ENCODE measurements around the gene MIB2. TPM values are rescaled to one million over a fixed set of nuclear protein-coding genes. Genes with fewer than 3 reads are reported as not detected.

The MIB2 gene
- polyA plus RNA-seq, 1 donor from 2014 or later, result 106 TPM

DNA sequence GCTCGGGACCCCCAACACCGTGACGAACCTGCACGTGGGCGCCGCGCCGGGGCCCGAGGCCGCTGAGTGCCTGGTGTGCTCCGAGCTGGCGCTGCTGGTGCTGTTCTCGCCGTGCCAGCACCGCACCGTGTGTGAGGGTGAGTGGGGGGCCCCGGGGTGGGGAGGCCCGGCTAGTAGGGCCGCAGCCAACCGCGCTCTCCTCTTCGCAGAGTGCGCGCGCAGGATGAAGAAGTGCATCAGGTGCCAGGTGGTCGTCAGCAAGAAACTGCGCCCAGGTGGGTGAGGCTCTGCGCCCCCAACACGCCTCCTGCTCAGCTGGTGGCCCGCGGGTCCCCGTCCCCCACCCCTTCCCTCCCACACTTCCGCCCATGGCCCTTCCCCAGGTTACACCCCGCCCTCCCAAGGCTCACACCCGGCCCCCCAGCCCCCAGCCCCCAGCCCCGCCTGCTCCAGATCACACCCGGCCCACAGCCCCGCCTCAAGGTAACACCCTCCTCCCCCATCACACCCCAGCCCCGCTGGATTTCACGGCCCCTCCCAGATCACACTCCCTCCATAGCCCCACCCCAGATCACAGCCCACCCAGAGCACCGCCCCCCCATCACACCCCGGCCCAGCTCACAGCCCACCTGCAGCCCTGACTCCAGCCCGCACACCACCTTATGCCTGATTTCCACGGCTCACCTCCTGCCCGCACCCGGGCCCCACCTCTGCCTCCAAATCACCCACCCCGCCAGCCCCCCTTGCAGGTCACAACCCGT lies 14.3 kb downstream of the MIB2 start:
- H3K4me3 ChIP-seq (ENCODE audit: low read length), result no peak overlapping the region
- H3F3A ChIP-seq (ENCODE audit: insufficient read depth, low read length, poor library complexity, severe bottlenecking), result no peaks in the 10 kb centered on the region
- H2AFZ ChIP-seq (ENCODE audit: low read depth, low read length), result no peak overlapping the region
- H3K4me2 ChIP-seq (ENCODE audit: low read length), result no peak overlapping the region
- H4K20me1 ChIP-seq (ENCODE audit: insufficient read depth), result no peaks in the 10 kb centered on the region
- H3K27me3 ChIP-seq (ENCODE audit: insufficient read depth, low read depth, low read length), result peaks cover 13% of the 10 kb centered on the region
- no peak overlapping the region for H3K9ac ChIP-seq (ENCODE audit: low read length)
- no peak overlapping the region for H3K27ac ChIP-seq (ENCODE audit: low read length)
- TF ChIP-seq, protein P1, sequence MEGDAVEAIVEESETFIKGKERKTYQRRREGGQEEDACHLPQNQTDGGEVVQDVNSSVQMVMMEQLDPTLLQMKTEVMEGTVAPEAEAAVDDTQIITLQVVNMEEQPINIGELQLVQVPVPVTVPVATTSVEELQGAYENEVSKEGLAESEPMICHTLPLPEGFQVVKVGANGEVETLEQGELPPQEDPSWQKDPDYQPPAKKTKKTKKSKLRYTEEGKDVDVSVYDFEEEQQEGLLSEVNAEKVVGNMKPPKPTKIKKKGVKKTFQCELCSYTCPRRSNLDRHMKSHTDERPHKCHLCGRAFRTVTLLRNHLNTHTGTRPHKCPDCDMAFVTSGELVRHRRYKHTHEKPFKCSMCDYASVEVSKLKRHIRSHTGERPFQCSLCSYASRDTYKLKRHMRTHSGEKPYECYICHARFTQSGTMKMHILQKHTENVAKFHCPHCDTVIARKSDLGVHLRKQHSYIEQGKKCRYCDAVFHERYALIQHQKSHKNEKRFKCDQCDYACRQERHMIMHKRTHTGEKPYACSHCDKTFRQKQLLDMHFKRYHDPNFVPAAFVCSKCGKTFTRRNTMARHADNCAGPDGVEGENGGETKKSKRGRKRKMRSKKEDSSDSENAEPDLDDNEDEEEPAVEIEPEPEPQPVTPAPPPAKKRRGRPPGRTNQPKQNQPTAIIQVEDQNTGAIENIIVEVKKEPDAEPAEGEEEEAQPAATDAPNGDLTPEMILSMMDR (IDR thresholded peaks at IDR 0.05; ENCODE audit: poor library complexity, severe bottlenecking), result no peak
- no peak for TF ChIP-seq RAD21 (conservative IDR thresholded peaks at IDR 0.05)
- TF ChIP-seq POLR2AphosphoS5 (IDR thresholded peaks at IDR 0.05), result no peak
- TF ChIP-seq, protein P2, sequence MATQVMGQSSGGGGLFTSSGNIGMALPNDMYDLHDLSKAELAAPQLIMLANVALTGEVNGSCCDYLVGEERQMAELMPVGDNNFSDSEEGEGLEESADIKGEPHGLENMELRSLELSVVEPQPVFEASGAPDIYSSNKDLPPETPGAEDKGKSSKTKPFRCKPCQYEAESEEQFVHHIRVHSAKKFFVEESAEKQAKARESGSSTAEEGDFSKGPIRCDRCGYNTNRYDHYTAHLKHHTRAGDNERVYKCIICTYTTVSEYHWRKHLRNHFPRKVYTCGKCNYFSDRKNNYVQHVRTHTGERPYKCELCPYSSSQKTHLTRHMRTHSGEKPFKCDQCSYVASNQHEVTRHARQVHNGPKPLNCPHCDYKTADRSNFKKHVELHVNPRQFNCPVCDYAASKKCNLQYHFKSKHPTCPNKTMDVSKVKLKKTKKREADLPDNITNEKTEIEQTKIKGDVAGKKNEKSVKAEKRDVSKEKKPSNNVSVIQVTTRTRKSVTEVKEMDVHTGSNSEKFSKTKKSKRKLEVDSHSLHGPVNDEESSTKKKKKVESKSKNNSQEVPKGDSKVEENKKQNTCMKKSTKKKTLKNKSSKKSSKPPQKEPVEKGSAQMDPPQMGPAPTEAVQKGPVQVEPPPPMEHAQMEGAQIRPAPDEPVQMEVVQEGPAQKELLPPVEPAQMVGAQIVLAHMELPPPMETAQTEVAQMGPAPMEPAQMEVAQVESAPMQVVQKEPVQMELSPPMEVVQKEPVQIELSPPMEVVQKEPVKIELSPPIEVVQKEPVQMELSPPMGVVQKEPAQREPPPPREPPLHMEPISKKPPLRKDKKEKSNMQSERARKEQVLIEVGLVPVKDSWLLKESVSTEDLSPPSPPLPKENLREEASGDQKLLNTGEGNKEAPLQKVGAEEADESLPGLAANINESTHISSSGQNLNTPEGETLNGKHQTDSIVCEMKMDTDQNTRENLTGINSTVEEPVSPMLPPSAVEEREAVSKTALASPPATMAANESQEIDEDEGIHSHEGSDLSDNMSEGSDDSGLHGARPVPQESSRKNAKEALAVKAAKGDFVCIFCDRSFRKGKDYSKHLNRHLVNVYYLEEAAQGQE (IDR thresholded peaks at IDR 0.05; ENCODE audit: borderline replicate concordance), result no peak
- TF ChIP-seq EZH2 (IDR thresholded peaks at IDR 0.05; ENCODE audit: borderline replicate concordance, insufficient read depth, low read length, poor library complexity, severe bottlenecking), result no peak
- TF ChIP-seq EP300 (conservative IDR thresholded peaks at IDR 0.05; ENCODE audit: poor library complexity, severe bottlenecking), result no peak
- TF ChIP-seq TAF1 (IDR thresholded peaks at IDR 0.05; ENCODE audit: low read depth), result no peak
- no peak for TF ChIP-seq SMC3 (conservative IDR thresholded peaks at IDR 0.05; ENCODE audit: poor library complexity)
- no peak for TF ChIP-seq MXI1 (conservative IDR thresholded peaks at IDR 0.05; ENCODE audit: poor library complexity, severe bottlenecking)
- H3K79me2 ChIP-seq (replicated peaks; ENCODE audit: insufficient read depth, low read length), result no peaks in the 10 kb centered on the region
- peaks cover 3% of the 10 kb centered on the region for H3K36me3 ChIP-seq (ENCODE audit: insufficient read depth, low read length)
- no peaks in the 10 kb centered on the region for H3K9me2 ChIP-seq (ENCODE audit: insufficient read depth, low read length)
- H3K9me3 ChIP-seq (ENCODE audit: low read length), result no peaks in the 10 kb centered on the region

DNA sequence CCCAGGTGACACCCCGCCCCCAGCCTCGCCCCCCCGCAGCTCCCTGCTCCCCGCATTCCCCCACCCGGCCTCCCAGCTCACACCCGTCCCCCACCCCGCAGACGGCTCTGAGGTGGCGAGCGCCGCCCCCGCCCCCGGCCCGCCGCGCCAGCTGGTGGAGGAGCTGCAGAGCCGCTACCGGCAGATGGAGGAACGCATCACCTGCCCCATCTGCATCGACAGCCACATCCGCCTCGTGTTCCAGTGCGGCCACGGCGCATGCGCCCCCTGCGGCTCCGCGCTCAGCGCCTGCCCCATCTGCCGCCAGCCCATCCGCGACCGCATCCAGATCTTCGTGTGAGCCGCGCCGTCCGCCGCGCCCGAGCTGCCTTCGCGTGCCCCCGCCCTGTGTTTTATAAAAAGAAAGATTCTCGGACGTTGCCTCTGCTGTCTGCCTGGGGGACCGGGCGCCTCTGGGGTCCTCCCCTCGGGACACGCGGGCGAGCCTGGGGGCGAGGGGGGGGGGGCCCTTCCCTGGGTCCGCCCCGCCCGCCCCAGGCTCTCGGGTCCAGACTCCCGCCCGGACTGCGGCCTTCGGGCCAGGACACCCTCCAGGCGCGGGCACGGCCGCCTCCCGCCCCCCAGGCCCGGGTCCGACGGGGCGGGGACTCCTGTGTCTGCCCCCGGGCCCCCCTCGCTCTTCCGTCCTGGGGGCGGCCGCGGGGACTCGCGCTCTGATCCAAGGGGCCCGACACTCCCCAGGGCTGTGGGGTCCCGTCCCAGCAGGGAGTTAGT lies 15.1 kb downstream of the MIB2 start:
- Histone ChIP-seq H3K36me3 (ENCODE audit: insufficient read depth, low read length) (peaks cover 3% of the 10 kb centered on the region), H4K20me1 (ENCODE audit: insufficient read depth) (no peaks in the 10 kb centered on the region), H3K9me3 (ENCODE audit: low read length) (no peaks in the 10 kb centered on the region), H3K4me3 (ENCODE audit: low read length) (no peak overlapping the region), H3K9me2 (ENCODE audit: insufficient read depth, low read length) (no peaks in the 10 kb centered on the region), H2AFZ (ENCODE audit: low read depth, low read length) (no peak overlapping the region), H3K27me3 (ENCODE audit: insufficient read depth, low read depth, low read length) (peaks cover 13% of the 10 kb centered on the region), H3F3A (ENCODE audit: insufficient read depth, low read length, poor library complexity, severe bottlenecking) (no peaks in the 10 kb centered on the region), H3K79me2 (replicated peaks; ENCODE audit: insufficient read depth, low read length) (no peaks in the 10 kb centered on the region), H3K4me2 (ENCODE audit: low read length) (no peak overlapping the region), H3K27ac (ENCODE audit: low read length) (no peak overlapping the region), H3K9ac (ENCODE audit: low read length) (no peak overlapping the region)
- TF ChIP-seq MXI1 (conservative IDR thresholded peaks at IDR 0.05; ENCODE audit: poor library complexity, severe bottlenecking), result no peak
